Activated CD4-positive, alpha-beta T cell treated with anti-CD3 and anti-CD28 coated beads, Interleukin-2, Interleukin-6, amounts not matched to agents 100 ng/mL and 50 ng/mL, durations not matched to agents 16 hours and 8 hours (primary cell): ENCODE results near the gene KRT36.

Source experiments
- DNase-seq: peaks from one replicate; pipeline ENCODE4 v3.0.0-alpha.2; 2020

Gene KRT36

DNA sequence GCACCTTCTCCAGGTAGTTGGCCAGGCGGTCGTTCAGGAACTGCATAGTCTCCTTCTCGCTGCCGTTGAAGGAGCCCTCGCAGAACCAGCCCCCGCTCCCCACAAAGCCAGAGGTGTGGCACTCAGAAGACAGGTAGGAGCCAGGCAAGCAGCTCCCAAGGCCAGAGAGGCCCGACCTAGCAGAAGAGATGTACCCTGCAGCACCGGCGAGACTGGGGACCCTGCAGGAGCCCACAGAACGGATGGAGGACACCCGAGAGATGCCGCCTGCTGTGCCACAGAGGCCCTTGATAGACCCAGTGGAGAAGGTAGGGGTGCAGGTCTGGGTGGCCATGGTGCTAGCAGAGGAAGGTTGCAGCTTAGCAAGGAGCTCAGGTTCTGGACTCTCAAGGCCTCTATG, at the start of gene KRT36:
Gene KRT36 (minus strand): TSS at position 380 of the 400 bp plus-strand sequence. CDS start 46 bp downstream, at position 334.
- DNase-seq = no peak

DNA sequence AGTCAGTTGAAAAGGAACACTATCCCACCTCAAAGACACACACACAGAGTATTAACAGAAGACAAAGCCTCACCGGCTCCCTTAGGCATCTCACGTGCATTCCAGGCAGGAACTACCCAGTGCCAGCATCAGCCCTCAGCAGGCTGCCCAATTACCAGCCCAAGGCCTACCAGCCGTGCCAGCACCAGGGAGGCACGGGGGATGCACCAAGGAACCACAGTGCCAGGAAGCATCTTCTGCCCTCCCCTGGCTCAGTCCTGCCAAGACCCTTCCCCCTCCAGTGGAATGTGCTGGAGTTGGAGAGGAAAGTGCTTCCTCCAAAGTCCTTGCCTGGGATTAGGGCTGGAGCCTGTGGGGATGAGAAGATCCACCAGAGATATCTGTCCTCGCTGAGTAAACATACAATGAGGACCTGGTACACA, 49.4 kb upstream of the KRT36 start:
- DNase-seq = no peak

DNA sequence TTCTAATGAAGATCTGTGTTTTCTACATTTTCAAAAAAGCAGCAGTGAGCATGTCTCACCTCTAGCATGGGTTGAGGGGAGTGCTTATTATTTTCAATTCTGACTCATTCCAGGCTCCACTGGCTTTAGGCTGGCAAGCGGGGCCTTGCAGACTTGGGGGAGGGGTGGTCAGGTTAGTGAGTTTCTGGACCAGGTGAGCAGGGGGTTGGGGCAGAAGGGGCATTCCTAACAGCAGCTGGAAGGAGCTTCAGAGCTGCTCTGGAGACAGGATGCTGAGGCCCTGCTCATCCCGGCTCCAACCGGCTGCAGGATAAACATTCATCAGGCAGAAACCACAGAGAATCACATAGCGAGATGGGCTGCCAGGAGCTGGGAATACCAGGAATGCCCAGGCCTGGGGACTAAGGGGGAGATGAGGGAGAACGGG, 48.9 kb upstream of the KRT36 start:
- no peak for DNase-seq

DNA sequence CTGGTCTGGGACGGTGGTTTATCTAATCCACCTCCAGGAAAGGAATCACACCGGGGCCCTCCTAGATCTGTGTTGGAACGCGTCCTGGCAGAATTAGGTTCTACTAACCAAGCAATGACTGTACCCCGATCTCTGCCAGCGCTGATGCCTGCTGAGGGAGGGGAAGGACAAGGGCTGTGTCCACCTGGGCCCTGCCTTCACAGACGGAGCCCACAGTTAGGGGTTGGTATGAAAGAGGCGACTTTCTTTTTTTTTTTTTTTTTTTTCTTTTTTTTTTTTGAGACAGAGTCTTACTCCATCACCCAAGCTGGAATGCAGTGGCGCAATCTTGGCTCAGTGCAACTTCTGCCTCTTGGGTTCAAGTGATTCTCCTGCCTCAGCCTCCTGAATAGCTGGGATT, 48.3 kb upstream of the KRT36 start:
- DNase-seq = no peak

DNA sequence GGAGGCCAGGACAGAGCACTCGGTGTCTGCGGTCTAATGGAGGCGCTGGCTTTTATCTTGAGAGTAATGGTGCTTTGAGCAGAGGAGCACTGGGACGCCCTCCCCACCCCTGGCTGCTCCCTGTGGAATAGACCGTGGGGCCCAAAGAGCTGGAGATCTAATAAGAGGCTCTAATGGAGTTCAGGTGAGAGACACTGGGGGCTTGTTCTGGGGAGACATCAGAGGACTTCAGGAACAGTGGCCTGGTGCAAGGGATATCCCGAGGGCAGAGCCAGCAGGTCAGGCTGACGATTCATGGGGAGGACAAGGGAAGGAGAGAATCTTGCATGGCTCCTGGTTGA, 47.9 kb upstream of the KRT36 start:
- DNase-seq = no peak

DNA sequence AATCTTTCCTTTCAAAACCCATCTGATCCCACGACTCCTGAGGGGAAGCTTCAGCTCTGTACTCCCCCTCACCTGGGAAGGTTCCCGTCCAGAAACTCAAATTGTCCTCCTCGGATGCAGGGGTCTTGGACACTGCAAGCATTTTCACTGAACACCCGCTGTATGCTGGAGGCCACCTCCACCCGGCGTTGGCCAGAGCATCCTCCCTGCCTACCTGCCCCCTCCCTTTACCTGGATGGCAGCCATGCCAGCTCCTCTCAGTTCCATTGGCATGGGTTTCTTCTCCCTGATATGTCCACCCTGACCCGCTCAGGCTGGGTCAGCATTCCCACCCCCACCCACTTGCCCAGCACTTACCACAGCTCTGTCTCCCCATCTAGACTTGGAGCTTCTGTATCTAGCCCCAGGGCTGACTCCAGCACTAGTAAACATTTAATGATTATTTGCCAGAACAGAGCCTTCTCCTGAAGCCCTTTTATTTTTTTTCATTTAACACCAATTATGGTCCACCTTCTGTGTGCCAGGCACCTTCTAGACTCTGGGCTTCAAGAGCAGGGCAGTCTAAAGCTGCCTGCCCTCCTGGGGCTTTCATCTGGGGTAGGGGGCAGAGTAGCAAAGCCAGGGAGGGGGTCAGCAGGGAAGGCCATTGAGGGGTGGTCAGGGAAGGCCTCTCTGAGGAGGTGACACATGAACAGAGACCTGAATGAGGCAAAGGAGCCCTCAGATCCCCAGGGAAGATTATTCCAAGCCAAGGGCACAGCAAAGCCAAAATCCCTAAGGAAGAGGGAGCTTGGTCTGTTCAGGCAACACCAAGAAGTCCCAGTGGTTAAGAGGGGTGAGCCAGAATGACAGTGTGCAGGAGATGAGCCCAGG, 47.3 kb upstream of the KRT36 start:
- DNase-seq = no peak

DNA sequence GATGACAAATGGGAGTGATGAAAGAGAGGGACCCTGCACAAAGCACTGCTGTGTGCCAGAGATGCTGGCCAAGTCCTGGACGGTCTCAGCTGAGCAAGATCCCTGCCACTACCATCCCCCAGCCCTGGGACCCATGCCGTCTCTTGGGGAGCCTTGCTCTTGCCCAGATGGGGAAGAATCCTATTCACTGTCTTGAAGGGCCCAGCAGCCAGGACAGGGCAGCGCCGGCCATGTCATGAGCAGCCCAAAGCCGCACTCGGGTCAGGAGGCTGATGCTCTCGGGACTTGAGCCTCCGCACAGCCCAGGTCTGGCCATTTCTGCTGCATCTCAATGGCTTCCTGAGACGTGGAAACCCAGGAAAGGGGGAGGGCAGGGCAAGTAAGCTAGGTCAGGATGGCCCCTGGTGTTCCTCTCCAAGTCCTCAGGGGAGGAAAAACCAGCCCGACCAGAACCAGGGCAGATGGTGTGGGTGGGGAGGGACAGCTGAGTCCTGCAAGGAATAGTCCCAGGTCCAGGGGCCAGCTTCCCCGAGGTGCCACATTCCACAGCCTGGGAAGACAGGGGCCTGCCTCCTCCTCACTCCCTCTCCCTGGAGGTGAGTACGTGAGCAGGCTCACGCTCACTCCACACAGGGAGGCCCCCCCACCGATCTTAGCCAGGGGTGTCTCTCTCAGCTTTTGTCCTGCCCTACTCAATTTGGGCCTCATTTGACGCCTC, 46.2 kb upstream of the KRT36 start:
- DNase-seq = no peak

DNA sequence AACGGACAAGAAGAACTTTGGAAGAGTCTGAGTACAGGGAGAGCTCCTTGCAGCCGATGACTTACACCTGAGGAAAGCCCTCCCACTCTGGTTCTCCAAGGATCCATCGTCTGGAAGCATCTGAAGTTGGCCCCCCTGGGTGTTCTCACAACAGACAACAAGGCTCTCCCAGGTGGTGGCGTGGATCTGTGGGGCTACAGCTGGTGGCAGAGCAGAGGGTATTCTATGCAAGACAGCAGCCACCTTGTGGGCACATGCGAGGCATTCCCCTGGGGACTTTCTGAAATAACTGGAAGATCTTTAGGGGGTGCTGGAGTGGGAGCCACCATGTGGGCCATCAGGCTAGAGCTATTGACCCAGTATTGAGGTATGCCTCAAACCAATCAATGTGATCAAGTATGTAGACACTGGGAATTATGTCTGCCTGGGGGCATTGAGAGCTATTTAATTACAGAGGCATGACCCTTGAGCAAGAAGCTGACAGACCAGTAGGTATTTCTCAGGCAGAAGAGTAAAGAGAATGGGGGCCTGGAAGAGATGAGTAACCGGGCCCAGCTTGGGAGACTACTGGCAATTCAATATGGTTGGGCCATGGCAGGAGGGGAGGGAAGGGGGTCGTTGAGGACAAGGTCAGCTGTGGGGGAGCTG, 45.3 kb upstream of the KRT36 start:
- DNase-seq = no peak

DNA sequence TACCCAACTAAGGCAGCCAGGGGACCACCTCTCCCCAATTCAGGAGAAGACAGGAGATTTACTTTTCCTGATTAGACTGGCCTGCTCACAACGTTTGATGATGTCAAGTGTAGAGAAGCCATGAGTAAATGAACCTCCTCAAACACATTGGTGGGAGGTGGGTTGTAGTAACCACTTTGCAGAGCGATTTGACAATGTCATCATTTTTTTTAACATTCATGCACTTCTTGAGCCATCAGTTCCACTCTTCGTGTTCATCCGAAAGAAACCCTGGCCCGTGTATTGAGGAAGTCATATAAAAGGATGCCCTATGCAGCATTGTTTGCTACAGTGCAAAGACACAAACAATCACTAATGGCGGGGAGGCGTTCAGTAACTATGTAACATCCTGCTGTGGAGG, 43.9 kb upstream of the KRT36 start:
- DNase-seq = no peak

DNA sequence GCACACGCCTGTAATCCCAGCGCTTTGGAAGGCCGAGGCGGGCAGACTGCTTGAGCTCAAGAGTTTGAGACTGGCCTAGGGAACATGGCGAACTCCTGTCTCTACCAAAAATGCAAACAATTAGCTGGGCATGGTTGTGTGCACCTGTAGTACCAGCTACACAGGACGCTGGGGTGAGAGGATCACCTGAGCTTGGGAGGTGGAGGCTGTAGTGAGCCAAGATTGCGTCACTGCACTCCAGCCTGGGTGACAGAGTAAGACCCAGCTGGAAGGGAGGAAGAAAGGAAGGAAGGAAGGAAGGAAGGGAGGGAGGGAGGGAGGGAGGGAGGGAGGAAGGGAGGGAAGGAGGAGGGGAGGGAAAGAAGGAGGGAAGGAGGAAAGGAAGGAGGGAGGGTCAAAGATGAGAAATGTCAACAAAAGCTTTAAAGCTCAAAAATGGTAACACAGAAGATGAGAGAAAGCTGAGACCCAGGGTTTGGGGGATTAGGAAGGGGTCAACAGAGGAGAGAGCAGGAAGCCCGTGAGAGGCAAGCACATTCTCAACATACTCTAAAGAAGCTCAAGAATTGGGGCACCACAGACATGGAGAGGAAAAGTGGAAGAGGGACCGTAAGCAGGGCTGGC, 43.3 kb upstream of the KRT36 start:
- no peak for DNase-seq

DNA sequence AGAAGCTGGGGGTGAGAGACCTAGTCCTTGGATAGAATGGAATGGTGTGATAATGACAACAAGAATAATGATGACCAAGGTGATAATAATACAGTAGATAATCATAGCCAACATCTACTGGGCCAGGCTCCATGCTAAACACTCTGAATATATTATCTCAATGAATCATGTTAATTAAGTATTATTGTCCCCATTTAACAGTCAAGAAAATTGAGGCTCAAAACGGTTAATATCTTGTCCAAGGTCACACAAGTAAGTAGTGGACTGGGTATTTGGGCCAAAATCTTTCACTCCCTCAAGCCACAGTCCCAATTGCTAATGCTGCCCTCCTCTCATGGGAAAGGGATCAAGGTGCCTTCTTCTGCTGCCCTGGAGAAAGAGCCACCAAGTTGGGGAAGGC, 42.3 kb upstream of the KRT36 start:
- DNase-seq = no peak

DNA sequence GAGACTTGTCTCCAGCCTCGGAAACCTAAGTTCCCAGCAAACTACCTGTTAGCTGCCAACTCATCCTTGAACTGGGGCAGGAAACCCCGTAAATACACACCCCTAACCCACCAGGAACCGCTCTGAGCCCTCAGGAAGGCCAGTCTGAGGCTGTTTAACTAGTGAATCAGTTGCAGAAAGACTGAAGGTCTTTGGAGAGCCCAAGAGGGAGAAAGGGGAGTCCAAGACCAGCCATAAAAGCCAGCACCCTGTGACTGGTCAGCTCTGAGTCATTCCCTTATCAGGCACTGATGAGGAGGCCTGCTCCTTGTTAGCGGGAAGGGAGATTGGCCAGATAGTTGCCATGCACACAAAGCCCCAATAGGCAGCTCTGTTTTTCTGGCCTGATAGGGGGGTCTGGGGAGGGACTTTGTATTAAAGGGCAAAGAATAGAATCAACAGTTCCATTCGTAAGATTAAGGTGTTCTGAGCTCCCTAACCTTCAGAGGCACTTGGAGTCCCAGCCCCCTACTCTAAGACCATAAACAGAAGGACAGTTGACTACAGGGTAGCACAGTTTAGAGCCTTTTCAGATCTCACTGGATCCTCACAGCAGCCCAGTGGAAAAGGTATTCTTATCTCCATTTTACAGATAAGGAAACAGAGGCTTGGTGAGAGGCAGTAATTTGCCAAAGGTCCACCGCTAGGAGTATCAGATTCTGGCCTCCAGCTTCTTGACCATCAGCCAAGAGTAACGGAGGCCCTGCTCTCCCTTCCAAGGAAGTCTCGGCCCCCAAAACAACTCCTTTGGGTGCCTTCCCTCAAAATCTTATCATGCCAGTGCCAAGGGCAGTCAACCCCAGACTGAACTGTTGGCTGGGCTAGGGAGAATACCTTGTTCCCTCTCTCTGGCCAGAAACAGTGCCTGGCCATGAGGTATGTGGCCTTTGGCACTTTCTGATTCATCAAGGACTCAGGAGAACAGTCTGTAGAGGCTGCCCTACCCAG, 40.6 kb upstream of the KRT36 start:
- no peak for DNase-seq

DNA sequence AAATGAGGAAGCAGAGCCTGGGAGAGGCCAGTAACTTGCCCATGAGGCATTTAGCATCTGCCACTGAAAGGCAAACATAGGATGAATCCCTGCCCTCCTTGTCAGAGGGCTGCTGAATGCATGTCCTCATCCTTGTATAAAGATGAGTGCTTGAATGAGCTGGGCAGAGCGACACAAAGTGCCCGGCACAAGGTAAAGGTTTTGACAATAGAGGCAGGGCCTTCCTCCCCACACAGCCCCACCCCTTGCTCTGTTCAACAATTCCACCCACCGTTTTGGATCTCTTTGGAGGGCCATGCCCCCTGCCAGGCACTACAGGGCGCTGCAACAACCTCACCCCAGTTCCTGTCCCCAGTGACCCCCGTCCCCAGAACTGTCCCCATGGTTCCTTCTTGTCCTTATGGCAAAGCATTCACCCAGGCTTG, 39.8 kb upstream of the KRT36 start:
- no peak for DNase-seq

DNA sequence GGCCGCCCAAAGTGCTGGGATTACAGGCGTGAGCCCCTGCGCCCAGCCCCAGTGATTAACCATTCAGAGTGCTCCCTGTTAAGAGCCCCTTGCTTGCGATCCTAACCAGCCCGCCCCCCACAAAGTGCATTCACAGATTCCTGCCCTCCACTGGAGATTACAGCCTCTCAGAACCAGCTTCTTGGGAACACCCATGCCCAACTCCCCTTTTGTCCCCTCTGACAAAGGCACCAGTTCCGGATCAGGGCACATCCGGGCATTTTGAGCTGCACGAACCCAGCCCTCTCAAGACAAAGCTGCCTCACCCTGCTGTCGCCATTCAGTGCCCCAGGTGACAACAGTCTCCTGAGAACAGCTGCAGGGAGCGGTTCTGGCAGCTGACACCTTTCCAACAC, 39.2 kb upstream of the KRT36 start:
- no peak for DNase-seq

DNA sequence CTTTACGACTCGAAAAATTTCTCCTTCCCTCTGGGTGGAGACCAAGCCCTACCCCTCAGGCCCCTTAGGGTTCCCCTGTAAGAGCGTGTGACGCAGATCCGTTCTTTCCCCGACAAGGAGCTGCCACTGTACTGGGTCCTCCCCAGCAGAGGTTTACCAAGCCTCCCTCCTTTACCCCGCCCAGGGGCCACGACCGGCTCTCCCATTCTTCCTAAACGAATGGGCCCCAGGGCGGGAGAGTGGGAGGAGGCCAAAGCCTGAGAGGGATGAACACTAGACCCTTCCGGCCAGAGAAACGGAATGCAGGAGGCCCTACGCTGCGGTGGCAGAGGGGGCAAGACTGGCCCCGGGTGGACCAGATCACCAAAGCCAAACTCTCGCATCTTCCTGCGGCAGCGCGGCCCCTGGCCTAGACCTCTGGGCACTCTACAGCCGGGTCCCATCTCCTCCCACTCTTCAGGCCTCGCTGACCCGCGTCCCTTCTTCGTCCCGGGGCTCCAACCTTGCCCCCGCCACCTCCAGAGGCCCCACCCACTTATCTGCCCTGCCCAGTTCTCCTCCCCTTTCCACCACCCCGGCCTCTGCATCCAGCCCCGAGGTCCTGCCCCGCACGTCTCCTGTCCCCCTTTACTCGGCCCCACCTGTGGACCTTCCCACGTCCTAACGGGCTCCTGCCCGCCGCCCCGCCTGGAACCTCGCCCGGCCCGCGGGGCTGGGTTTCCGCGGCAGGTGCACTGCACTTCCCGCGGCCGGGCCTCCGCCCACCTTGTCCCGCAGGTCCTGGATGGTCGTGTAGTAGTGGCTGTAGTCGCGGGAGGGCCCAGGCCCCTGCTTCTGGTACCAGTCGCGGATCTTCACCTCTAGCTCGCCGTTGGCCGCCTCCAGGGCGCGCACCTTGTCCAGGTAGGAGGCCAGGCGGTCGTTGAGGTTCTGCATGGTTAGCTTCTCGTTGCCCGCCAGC, 37.6 kb upstream of the KRT36 start:
- no peak for DNase-seq

DNA sequence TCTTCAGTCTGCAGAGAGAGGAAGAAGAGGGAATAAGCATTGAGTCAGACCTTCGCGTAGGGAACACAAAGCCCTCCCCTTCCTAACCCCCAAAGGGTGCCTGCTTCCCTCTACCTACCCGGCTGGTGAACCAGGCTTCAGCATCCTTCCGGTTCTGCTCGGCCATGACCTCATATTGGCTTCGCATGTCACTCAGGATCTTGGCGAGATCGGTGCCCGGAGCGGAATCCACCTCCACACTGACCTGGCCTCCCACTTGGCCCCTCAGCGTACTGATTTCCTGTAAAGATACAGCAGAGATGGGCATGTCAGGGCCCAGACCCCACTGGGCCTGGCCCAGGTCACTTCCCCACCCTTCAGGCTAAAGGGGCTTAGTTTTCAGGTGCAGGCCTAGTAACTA, 34.6 kb upstream of the KRT36 start:
- no peak for DNase-seq

DNA sequence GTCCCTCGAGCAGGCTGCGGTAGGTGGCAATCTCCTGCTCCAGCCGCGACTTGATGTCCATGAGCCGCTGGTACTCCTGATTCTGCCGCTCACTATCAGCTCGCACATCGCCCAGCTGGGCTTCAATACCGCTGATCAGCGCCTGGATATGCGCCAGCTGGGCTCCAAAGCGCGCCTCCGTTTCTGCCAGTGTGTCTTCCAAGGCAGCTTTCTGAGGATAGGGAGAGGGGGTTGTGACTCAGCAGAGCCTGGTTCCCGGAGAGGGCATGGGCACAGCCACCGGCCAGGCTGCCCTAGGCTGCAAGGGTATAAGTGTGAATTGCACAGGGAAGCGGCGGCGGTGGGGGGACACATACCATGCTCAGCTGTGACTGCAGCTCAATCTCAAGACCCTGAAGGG, 34.1 kb upstream of the KRT36 start:
- DNase-seq = no peak

DNA sequence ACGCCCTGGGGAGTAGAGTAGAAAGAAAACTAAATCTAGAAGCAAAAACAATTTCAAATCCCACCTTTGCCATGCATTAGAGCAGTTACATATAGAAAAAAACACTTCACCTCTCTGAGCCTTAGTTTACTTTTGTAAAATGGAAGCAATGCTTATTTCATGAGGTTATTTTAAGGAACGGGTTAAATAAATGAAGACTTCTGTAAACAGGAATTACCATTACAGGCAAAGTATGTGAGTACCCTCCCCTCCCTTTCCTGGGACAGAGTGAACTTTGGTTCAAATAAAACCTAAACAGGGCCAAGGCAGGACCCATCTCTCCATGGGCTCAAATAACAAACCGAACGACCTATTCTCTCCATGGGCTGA, 33.5 kb upstream of the KRT36 start:
- no peak for DNase-seq

DNA sequence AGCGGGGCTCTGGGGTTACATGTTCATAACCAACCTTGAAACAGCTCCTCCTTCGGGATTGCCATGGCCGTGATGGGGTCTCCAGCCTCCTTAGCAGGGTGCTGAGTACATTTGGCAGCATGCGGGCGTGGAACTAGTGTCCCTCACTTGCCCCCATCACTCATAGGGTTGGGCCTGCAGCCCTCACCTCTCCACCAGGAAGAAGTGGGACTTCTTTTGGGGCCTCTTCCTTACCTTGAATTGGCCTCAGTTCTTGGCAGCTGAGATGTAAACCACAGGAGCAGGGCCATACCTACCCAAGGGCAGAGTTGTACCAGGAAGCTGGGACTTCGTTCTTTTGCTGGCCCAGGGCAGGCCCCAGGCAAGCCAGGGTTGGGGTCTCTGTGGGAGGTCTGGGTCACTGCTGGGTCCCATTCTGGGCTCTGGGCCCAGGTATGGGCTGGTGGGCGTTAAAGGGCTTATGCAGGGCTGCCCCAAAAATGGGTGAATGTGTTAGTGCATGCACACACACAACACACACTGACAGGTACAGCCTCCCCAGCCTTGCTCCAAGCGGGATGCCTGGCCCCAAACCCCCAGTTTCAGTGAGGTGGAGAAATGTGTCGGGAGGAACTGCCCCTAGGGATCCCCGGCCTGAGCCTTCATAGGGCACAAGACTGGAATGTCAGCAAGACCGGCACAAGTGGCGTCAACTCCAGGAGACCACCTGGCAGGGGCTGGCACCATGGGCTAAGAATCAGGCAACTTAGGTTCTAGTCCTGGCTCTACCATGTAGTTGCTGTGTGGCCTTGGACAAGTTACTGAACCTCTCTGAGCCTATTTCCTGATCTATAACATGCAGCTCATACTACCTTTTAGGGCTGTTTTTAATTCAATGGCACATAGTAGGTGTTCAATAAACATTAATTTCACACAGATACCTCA, 32.9 kb upstream of the KRT36 start:
- no peak for DNase-seq
